Measurements from ENCODE around the gene FAM217B. TPM values are rescaled to one million over a fixed set of nuclear protein-coding genes. Genes with fewer than 3 reads are reported as not detected.

The FAM217B gene
- polyA plus RNA-seq (2013, experiment 1 of 2) = 14.6 TPM
- polyA plus RNA-seq (2013, experiment 2 of 2) = 14.4 TPM

- Histone ChIP-seq H3K9me3 (ENCODE audit: control insufficient read depth, low read length) (no peaks in the 10 kb centered on the region), H3K23ac (ENCODE audit: low read length in 2 of 2) (peak within 1 kb of the TSS in 1 of 2 experiments; percentile 96), H2BK120ac (ENCODE audit: low read depth, low read length) (peak within 1 kb of the TSS; percentile 81), H2BK15ac (ENCODE audit: low read depth, poor library complexity, severe bottlenecking) (no peak within 1 kb of the TSS), H3K4me2 (ENCODE audit: low read length, poor library complexity, severe bottlenecking) (peak within 1 kb of the TSS; percentile 98), H3K4me3 (ENCODE audit: insufficient read depth in 1 of 2, low read depth in 1 of 2, low read length in 2 of 2) (peak within 1 kb of the TSS; percentile 77 to 90), H2AK5ac (ENCODE audit: low read length, severe bottlenecking) (no peak within 1 kb of the TSS), H3K27me3 (ENCODE audit: control insufficient read depth in 1 of 2, insufficient read depth in 1 of 2, low read length in 2 of 2) (no peaks in the 10 kb centered on the region), H2AFZ (ENCODE audit: low read depth, low read length) (peak within 1 kb of the TSS; percentile 100), H3K9ac (ENCODE audit: low read length) (peak within 1 kb of the TSS; percentile 97), H4K91ac (ENCODE audit: low read length) (peak within 1 kb of the TSS; percentile 86), H2BK12ac (ENCODE audit: low read length in 2 of 2) (peak within 1 kb of the TSS in 1 of 2 experiments; percentile 57), H3K4me1 (ENCODE audit: control insufficient read depth, insufficient read depth, low read depth, low read length) (peaks cover 12% of the 10 kb centered on the region), H3K79me1 (replicated peaks; ENCODE audit: low read length, poor library complexity, severe bottlenecking) (peaks cover 14% of the 10 kb centered on the region), H3K27ac (ENCODE audit: low read length, poor library complexity, severe bottlenecking) (peak within 1 kb of the TSS; percentile 99), H3K18ac (ENCODE audit: low read depth in 1 of 2, low read length in 2 of 2) (peak within 1 kb of the TSS; percentile 95 to 99), H2BK5ac (ENCODE audit: low read depth, low read length, poor library complexity, severe bottlenecking) (peak within 1 kb of the TSS; percentile 80), H4K8ac (ENCODE audit: low read length) (peak within 1 kb of the TSS; percentile 89), H3K14ac (ENCODE audit: low read length in 2 of 2) (peak within 1 kb of the TSS in 1 of 2 experiments; percentile 96), H3K4ac (ENCODE audit: low read depth in 1 of 2, low read length in 2 of 2) (peak within 1 kb of the TSS; percentile 78 to 96), H3K36me3 (ENCODE audit: control insufficient read depth in 1 of 2, insufficient read depth in 2 of 2, low read depth in 1 of 2, low read length in 2 of 2) (peaks cover 10 to 44% of the 10 kb centered on the region in 2 experiments)
- peak; percentile 97 for DNase-seq
- under 1% methylated on average over 57 of the region's 57 CpGs for WGBS
Observed at GRCh38 chr20:59940129-59940955, at the start of gene FAM217B, which contains the start of gene PPP1R3D. Gene FAM217B (plus strand): TSS chr20:59940389. CDS start chr20:59943944, 3,555 bp downstream. Gene PPP1R3D (minus strand): TSS chr20:59940305. CDS start chr20:59939931, 374 bp downstream.

DNA sequence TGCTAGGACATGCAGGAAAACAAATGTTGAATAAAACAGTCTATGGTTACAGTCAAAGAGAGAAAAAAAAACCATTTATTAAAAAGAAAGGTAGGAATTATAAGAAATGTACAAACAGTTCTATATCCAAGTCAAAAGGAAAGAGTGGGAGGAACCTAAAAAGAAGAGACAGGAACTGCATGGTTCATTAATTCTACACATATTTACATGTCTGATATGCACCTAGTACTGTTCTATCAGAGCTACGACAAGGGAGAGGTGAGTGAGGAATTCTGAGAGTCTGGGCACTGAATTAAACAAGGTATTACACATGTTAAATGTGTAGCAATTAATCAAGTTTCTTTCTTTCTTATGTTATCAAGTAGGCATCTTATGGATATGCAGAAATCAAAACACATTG, 48.6 kb upstream of the FAM217B start:
- DNase-seq = no peak
- WGBS = no CpG with 5 or more reads among the region's 1 CpG
- H3K4me1 ChIP-seq (ENCODE audit: control insufficient read depth, insufficient read depth, low read depth, low read length) = no peaks in the 10 kb centered on the region
- H3K9me3 ChIP-seq (ENCODE audit: control insufficient read depth, low read length) = no peaks in the 10 kb centered on the region
- no peaks in the 10 kb centered on the region for H3K79me1 ChIP-seq (replicated peaks; ENCODE audit: low read length, poor library complexity, severe bottlenecking)
- H3K4me3 ChIP-seq (ENCODE audit: insufficient read depth in 1 of 2, low read depth in 1 of 2, low read length in 2 of 2) = no peak overlapping the region
- no peak overlapping the region for H3K4ac ChIP-seq (ENCODE audit: low read depth in 1 of 2, low read length in 2 of 2)
- H3K36me3 ChIP-seq (ENCODE audit: control insufficient read depth in 1 of 2, insufficient read depth in 2 of 2, low read depth in 1 of 2, low read length in 2 of 2) = no peaks in the 10 kb centered on the region
- no peak overlapping the region for H3K4me2 ChIP-seq (ENCODE audit: low read length, poor library complexity, severe bottlenecking)
- H3K27me3 ChIP-seq (ENCODE audit: control insufficient read depth in 1 of 2, insufficient read depth in 1 of 2, low read length in 2 of 2) = no peaks in the 10 kb centered on the region
- H4K91ac ChIP-seq (ENCODE audit: low read length) = no peak overlapping the region
- no peak overlapping the region for H3K27ac ChIP-seq (ENCODE audit: low read length, poor library complexity, severe bottlenecking)
- H3K14ac ChIP-seq (ENCODE audit: low read length in 2 of 2) = no peak overlapping the region
- no peak overlapping the region for H4K8ac ChIP-seq (ENCODE audit: low read length)
- no peak overlapping the region for H2BK15ac ChIP-seq (ENCODE audit: low read depth, poor library complexity, severe bottlenecking)
- no peak overlapping the region for H2BK5ac ChIP-seq (ENCODE audit: low read depth, low read length, poor library complexity, severe bottlenecking)
- no peak overlapping the region for H3K18ac ChIP-seq (ENCODE audit: low read depth in 1 of 2, low read length in 2 of 2)
- no peak overlapping the region for H3K9ac ChIP-seq (ENCODE audit: low read length)
- no peak overlapping the region for H2BK12ac ChIP-seq (ENCODE audit: low read length in 2 of 2)
- no peak overlapping the region for H2BK120ac ChIP-seq (ENCODE audit: low read depth, low read length)
- H2AK5ac ChIP-seq (ENCODE audit: low read length, severe bottlenecking) = no peak overlapping the region
- H3K23ac ChIP-seq (ENCODE audit: low read length in 2 of 2) = no peak overlapping the region
- H2AFZ ChIP-seq (ENCODE audit: low read depth, low read length) = no peak overlapping the region

- Histone ChIP-seq H2BK5ac (ENCODE audit: low read depth, low read length, poor library complexity, severe bottlenecking) (no peak overlapping the region), H3K36me3 (ENCODE audit: control insufficient read depth in 1 of 2, insufficient read depth in 2 of 2, low read depth in 1 of 2, low read length in 2 of 2) (no peaks in the 10 kb centered on the region), H3K14ac (ENCODE audit: low read length in 2 of 2) (no peak overlapping the region), H3K4ac (ENCODE audit: low read depth in 1 of 2, low read length in 2 of 2) (no peak overlapping the region), H4K91ac (ENCODE audit: low read length) (no peak overlapping the region), H2BK15ac (ENCODE audit: low read depth, poor library complexity, severe bottlenecking) (no peak overlapping the region), H3K27me3 (ENCODE audit: control insufficient read depth in 1 of 2, insufficient read depth in 1 of 2, low read length in 2 of 2) (no peaks in the 10 kb centered on the region), H2AFZ (ENCODE audit: low read depth, low read length) (no peak overlapping the region), H3K4me1 (ENCODE audit: control insufficient read depth, insufficient read depth, low read depth, low read length) (no peaks in the 10 kb centered on the region), H3K27ac (ENCODE audit: low read length, poor library complexity, severe bottlenecking) (no peak overlapping the region), H3K4me2 (ENCODE audit: low read length, poor library complexity, severe bottlenecking) (no peak overlapping the region), H3K18ac (ENCODE audit: low read depth in 1 of 2, low read length in 2 of 2) (no peak overlapping the region), H3K9me3 (ENCODE audit: control insufficient read depth, low read length) (no peaks in the 10 kb centered on the region), H2BK120ac (ENCODE audit: low read depth, low read length) (no peak overlapping the region), H2AK5ac (ENCODE audit: low read length, severe bottlenecking) (no peak overlapping the region), H2BK12ac (ENCODE audit: low read length in 2 of 2) (no peak overlapping the region), H3K79me1 (replicated peaks; ENCODE audit: low read length, poor library complexity, severe bottlenecking) (no peaks in the 10 kb centered on the region), H3K23ac (ENCODE audit: low read length in 2 of 2) (no peak overlapping the region), H4K8ac (ENCODE audit: low read length) (no peak overlapping the region), H3K4me3 (ENCODE audit: insufficient read depth in 1 of 2, low read depth in 1 of 2, low read length in 2 of 2) (no peak overlapping the region), H3K9ac (ENCODE audit: low read length) (no peak overlapping the region)
- no CpG with 5 or more reads among the region's 1 CpG for WGBS
- DNase-seq = no peak
Observed at GRCh38 chr20:59895908-59896307, 44.3 kb upstream of the FAM217B start.

GRCh38 chr20:59902470-59902869, 37.7 kb upstream of the FAM217B start:
- Histone ChIP-seq H3K18ac (ENCODE audit: low read depth in 1 of 2, low read length in 2 of 2) (no peak overlapping the region), H2AFZ (ENCODE audit: low read depth, low read length) (no peak overlapping the region), H3K4me3 (ENCODE audit: insufficient read depth in 1 of 2, low read depth in 1 of 2, low read length in 2 of 2) (no peak overlapping the region), H3K36me3 (ENCODE audit: control insufficient read depth in 1 of 2, insufficient read depth in 2 of 2, low read depth in 1 of 2, low read length in 2 of 2) (no peaks in the 10 kb centered on the region), H2AK5ac (ENCODE audit: low read length, severe bottlenecking) (no peak overlapping the region), H3K9me3 (ENCODE audit: control insufficient read depth, low read length) (no peaks in the 10 kb centered on the region), H2BK5ac (ENCODE audit: low read depth, low read length, poor library complexity, severe bottlenecking) (no peak overlapping the region), H2BK12ac (ENCODE audit: low read length in 2 of 2) (no peak overlapping the region), H3K14ac (ENCODE audit: low read length in 2 of 2) (no peak overlapping the region), H3K4me1 (ENCODE audit: control insufficient read depth, insufficient read depth, low read depth, low read length) (no peaks in the 10 kb centered on the region), H3K27me3 (ENCODE audit: control insufficient read depth in 1 of 2, insufficient read depth in 1 of 2, low read length in 2 of 2) (no peaks in the 10 kb centered on the region), H3K4ac (ENCODE audit: low read depth in 1 of 2, low read length in 2 of 2) (no peak overlapping the region), H4K91ac (ENCODE audit: low read length) (no peak overlapping the region), H3K9ac (ENCODE audit: low read length) (no peak overlapping the region), H2BK15ac (ENCODE audit: low read depth, poor library complexity, severe bottlenecking) (no peak overlapping the region), H3K79me1 (replicated peaks; ENCODE audit: low read length, poor library complexity, severe bottlenecking) (no peaks in the 10 kb centered on the region), H4K8ac (ENCODE audit: low read length) (no peak overlapping the region), H3K23ac (ENCODE audit: low read length in 2 of 2) (no peak overlapping the region), H3K4me2 (ENCODE audit: low read length, poor library complexity, severe bottlenecking) (no peak overlapping the region), H3K27ac (ENCODE audit: low read length, poor library complexity, severe bottlenecking) (no peak overlapping the region), H2BK120ac (ENCODE audit: low read depth, low read length) (no peak overlapping the region)
- WGBS = 78% methylated on average over 3 of the region's 3 CpGs
- DNase-seq = no peak

Data from mesenchymal stem cell (in vitro differentiated cells and primary cell).